ENCODE measurements around the gene CAP2.
"Not testable (repeated sequence)": the region's sequence is repeated elsewhere in the genome, so short reads cannot be mapped to it uniquely, and the experiment has no call there.

The CAP2 gene

DNA sequence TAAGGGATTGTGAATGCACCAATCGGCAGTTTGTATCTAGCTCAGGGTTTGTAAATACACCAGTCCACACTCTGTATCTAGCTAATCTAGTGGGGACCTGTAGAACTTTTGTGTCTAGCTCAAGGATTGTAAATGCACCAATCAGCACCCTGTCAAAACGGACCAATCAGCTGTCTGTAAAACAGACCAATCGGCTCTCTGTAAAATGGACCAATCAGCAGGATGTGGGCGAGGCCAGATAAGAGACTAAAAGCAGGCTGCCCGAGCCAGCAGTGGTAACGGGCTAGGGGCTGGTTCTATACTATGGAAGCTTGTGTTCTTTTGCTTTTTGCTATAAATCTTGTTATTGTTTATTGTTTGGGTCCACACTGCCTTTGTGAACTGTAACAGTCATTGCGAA, 187.9 kb downstream of the CAP2 start:
- DNase-seq (ENCODE audit: low read depth in 2 of 2) = not testable (repeated sequence)

DNA sequence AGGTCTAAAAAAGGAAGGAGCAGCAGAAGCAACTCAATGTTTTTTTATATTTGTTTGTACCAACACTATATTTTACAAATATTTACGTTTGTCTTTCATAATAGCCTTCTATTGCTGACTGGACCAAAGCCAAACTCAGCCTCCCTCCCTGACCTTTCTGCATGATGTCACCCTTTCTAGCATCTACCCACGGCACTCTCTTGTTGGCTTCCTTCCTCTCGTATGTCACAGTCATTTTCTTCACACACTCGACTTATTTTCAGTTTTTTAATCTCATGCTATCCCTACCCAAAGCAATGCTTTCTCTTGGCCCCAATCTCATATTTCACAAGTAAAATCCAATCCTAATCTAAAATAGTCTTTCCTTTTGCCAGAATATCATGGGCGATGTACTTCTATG, 190.4 kb downstream of the CAP2 start:
- DNase-seq (ENCODE audit: low read depth in 2 of 2) = no peak

DNA sequence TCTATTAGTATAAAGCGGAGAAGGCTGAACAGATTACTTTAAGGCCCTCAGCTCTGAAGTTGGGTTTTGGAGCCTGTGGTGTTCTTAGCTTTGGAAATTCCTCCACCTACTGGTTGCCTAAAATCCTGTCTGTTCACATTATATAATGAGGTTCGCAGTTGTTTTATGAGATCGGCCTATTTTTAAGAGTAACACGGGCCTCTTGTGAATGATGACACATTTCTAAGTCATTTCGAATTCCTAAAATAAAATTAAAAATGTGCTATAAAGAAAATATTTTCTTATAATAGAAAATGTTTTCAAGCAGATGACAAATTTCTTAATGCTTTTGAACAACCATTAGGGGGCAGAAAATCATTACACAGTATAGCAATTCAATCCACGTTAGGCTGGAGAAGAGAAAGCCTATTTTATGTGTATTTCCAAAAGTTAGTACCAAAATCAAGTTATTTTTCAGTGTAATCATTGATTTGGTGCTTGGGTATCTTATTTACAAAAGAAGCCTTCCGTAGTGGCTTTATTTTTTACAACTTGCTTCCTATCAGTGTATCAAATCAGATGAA, 190.9 kb downstream of the CAP2 start:
- no peak for DNase-seq (ENCODE audit: low read depth in 2 of 2)

DNA sequence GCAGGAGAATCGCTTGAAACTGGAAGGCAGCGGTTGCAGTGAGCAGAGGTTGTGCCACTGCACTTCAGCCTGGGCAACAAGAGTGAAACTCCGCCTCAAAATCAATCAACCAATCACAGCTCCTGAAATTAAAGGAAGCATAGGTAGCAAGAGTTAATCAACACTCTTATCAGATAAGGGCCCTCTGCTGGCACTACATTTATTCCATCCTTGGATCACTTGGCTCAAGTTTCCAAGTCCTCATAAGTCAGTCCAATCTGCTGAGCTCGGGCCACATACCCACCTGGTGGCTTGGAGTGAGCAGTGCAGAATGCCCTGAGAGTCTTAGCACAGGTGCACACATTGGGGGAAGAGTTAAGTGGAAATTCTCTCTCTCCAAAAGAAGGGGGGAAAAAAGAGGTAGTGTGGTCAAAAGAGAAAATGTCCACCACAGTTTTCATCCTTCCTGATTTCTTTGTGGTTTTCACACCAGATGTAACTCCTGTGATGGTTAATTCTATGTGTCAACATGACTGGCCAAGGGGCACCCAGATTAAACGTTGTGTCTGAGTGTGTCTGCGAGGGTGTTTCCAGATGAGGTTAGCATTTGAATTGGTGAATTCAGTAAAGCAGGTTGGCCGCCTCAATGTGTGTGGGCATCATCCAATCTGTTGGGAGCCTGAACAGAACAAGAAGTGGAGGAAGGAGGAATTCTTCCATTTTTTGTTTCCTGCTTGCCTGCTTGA, 192.5 kb downstream of the CAP2 start:
- no peak for DNase-seq (ENCODE audit: low read depth in 2 of 2)

DNA sequence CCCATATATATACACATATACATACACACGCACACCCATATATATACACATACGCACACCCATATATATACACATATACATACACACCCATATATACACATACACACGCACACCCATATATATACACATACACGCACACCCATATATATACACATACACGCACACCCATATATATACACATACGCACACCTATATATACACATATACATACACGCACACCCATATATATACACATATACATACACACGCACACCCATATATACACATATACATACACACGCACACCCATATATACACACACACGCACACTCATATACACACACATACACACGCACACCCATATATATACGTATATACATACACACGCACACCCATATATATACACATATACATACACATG, 193.2 kb downstream of the CAP2 start:
- not testable (repeated sequence) for DNase-seq (ENCODE audit: low read depth in 2 of 2)

DNA sequence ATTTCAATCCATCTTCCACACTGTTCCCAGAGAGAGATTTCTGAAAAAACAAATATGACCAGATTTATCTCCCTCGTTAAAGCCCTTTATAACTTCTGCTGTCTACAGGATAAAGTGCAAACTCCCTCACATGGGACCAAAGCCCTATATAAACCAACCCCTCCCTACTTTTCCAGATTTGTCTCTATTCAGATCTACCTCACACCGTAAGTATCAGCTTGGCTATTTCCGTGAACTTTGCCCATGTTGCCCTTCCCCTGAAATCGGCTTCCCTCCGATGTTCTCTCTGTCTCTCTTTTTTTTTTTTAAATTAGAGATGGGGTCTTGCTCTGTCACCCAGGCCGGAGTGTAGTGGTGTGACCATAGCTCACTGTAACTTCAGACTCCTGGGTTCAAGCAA, 194.6 kb downstream of the CAP2 start:
- DNase-seq (ENCODE audit: low read depth in 2 of 2) = no peak

DNA sequence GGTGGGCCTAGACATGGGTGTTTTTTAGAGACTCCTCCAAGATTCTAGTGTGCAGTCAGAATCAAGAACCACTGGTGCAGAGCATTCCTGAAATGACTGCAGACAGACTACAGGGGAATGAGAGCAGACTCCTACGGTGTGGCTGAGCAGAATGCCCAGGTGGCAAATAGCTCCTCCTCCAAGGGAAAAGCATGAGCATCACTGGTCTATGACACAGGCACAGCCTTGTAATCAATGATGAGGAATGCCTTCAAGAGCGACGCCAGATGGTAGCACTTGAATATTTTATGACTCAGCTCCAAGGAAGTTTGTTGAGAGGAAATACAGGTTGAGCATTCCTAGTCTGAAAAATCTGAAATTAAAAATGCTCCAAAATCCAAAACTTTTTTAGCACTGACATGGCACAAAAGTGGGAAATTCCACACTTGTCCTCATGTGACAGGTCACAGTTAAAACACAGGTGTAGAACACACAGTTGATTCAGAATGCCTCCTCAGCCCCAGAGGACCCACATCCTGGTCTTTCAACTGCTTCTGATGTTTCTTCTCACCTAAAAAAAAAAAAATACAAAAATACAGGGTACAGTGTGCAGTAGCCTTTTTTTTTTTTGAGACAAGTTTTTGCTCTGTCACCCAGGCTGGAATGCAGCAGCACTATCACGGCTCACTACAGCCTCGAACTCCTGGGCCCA, 196.2 kb downstream of the CAP2 start:
- DNase-seq (ENCODE audit: low read depth in 2 of 2) = no peak

DNA sequence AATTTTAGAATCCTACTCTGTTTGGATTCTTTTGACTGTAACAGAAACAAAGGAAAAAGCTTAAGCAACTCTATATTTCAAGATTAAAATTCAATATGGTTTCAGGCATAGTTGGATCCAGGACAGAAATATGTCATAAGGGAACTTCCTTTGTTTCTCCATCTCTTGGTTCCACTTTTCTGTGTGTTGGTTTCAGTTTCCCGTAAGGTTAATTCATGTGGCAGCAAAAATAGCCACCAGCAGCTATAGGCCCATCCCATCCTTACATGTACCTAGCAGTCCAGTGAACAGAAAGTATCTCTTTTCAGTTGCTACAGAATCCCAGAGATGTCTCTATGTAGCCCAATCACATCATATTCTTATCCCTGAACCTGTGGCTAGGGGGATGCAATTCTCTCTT, 197.9 kb downstream of the CAP2 start:
- no peak for DNase-seq (ENCODE audit: low read depth in 2 of 2)

DNA sequence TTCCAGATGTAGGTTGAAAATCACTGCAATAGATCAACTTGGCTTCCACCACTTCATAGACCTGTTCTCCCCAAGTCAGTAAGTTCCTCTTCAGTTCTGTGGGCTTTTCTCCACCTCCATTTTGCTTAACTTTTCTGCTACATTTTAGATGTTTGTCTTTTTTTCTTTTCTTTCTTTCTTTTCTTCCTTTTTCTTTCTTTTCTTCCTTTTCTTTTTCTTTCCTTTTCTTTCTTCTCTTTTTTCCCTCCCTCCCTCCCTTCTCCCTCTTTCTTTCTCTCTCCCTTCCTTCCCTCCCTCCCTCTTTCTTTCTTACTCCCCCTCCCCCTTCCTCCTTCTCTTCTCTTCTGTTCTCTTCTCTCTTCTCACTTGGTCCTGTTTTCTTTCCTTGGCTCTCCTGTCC, 199.9 kb downstream of the CAP2 start:
- no peak for DNase-seq (ENCODE audit: low read depth in 2 of 2)

DNA sequence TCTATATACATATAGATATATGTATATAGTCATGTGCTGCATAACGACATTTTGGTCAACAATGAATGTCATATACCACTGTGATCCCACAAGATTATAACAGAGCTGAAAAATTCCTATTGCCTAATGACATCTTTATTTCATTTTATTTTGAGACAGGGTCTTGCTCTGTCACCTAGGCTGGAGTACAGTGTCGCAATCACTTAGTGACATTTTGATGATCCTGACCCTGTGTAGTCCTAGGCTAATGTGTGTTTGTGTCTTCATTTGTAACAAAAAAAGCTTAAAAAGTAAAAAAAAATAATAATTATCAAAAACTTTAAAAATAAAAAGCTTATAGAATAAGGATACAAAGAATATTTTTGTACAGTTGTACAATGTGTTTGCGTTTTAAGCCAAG, 202.7 kb downstream of the CAP2 start:
- no peak for DNase-seq (ENCODE audit: low read depth in 2 of 2)

DNA sequence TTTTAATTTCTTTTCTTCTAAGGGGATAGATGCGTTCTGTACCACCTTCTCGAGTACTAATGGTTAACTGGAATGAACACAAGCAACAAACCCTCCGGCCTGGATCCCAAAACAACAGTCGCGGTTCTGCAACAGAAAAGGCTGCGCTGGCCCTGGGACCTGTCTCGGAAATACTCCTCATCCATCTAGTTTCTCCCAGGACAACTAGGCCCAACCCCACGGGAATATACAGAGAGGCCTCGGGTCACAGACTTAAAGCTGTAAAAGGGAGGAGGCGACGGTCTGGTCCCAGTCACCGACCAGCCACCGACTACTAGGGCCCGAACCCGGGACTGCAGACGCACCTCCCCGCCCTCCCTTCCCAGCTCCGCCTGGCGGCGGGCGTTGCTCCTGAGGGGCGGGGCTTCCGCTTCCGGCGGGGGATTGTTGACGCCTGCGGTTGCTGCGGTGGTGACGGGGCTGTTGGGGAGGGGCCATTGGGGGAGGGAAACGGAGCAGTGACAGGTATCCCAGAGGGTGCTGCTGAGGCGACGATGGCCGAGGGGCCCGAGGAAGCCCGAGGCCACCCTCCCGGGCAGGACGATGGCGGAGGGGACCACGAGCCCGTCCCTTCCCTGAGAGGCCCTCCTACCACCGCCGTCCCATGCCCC, 206.6 kb downstream of the CAP2 start, which contains the start of gene FAM8A1:
TSS of gene FAM8A1 (plus strand) at position 426 of the 650 bp plus-strand sequence. CDS start at position 534, 108 bp downstream.
- peak; percentile 93 for DNase-seq (ENCODE audit: low read depth in 2 of 2)

DNA sequence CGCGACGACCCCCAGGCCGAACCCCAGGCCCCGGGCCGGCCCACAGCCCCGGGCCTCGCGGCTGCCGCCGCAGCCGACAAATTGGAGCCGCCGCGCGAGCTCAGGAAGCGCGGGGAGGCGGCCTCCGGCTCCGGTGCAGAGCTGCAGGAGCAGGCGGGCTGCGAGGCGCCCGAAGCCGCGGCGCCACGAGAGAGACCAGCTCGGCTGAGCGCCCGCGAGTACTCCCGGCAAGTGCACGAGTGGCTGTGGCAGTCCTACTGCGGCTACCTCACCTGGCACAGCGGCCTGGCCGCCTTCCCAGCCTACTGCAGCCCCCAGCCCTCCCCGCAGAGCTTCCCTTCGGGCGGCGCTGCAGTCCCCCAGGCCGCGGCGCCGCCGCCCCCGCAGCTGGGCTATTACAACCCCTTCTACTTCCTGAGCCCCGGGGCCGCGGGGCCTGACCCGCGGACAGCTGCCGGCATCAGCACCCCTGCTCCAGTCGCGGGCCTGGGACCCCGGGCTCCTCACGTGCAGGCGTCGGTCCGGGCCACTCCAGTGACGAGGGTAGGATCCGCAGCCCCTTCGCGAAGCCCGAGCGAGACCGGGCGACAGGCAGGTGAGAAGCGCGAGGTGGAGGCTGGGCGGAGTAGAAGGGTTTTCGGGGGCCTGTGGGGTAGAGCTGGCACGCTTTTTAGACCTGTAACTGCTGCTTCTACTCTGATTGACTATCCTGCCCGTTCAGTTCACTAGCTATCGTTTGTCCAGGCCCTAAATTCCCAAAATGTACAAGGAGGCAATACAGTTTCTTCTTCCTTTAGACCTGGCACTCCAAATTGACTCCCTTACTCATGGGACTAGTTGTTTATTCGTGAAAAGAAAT, 207.4 kb downstream of the CAP2 start:
- peak; percentile 18 to 28 for DNase-seq (ENCODE audit: low read depth in 2 of 2)

DNA sequence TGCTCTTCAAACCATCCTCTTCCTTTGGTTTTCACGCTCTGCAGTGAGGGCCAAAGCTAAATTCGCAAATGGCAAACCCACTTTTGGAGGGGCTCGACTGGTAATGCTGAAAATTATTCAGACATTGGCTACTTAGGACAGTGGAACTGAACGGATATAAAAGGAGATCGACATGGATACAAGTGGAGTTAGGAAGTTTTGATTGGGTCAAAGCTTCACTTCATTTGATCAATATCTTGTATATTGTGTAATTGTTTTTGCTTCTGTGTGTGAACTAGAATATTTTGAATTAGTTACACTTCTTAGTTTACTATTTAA, 207.9 kb downstream of the CAP2 start:
- DNase-seq (ENCODE audit: low read depth in 2 of 2) = no peak

DNA sequence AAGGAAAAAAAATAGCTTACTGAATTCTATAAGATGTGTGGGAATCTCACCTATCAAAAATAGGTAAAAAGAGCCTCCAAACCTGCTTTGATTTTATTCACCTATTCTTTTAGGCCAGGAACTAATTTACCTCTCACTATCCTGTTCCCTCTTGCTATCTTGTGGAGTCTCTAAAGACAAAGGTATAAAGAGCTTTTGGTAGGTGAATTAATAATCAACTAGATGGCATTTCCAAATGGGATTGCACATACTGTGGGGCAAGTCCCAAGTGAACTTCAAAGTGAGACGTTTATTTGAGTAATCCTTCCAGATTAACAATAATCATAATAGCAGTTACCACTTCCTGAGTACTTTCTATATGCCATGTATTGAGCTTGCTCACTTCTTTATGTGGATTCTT, 209.5 kb downstream of the CAP2 start:
- no peak for DNase-seq (ENCODE audit: low read depth in 2 of 2)

DNA sequence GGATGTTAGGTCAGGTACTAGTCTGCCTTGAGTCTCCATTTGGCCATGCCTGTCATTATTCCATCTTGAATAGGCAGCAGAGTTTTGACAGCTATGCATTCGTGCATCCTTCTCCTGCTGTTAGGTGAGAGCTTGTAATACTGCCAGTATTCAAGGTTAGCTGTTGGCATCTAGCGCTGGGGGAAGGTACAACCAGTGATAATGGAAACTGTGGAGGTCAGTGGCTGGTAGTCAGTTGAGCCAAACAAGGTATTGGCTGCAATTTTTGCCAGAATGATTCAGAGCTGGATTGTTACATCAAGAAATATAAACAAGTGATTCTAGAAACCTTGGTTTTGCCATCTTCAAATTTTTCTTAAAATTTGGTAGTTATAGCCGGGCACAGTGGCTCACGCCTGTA, 213.2 kb downstream of the CAP2 start:
- no peak for DNase-seq (ENCODE audit: low read depth in 2 of 2)

Measured in stimulated activated CD8-positive, alpha-beta memory T cell treated with anti-CD3 and anti-CD28 coated beads, Interleukin-15, amount 100 ng/mL, for 48 hours (primary cell).